Effector memory CD4-positive, alpha-beta T cell (primary cell): ENCODE measurements around the gene ARPP21.

ENCODE experiments used
- DNase-seq, 3 donors: peaks; one replicate each; pipeline ENCODE4 v3.0.0-alpha.2; 2020
- H3K27ac ChIP-seq: 2 replicates; pipeline ENCODE4 v1.7.0; 2013; ENCODE audit warnings: mild to moderate bottlenecking, low read length, moderate library complexity; ENCODE audit not compliant: insufficient read depth, poor library complexity, severe bottlenecking
- H3K27me3 ChIP-seq: replicated peaks from 2 replicates; pipeline ENCODE4 v1.7.0; 2013; ENCODE audit warnings: mild to moderate bottlenecking, low read length; ENCODE audit not compliant: insufficient read depth, control insufficient read depth, poor library complexity, severe bottlenecking
- H3K36me3 ChIP-seq: 2 replicates; pipeline ENCODE4 v1.7.0; 2013; ENCODE audit warnings: mild to moderate bottlenecking, low read length, moderate library complexity; ENCODE audit not compliant: control insufficient read depth, insufficient read depth
- H3K4me1 ChIP-seq: 2 replicates; pipeline ENCODE4 v1.7.0; 2013; ENCODE audit warnings: low read length, mild to moderate bottlenecking; ENCODE audit not compliant: control insufficient read depth, insufficient read depth, poor library complexity, severe bottlenecking
- H3K4me3 ChIP-seq: 2 replicates; pipeline ENCODE4 v1.7.0; 2013; ENCODE audit warnings: low read length, low read depth, mild to moderate bottlenecking; ENCODE audit not compliant: insufficient read depth, poor library complexity, severe bottlenecking
- H3K9me3 ChIP-seq: 2 replicates; pipeline ENCODE4 v1.7.0; 2013; ENCODE audit warnings: mild to moderate bottlenecking, low read length, moderate library complexity; ENCODE audit not compliant: control insufficient read depth
- total RNA-seq, 3 donors: gene quantifications; one replicate each; lab custom pipeline; 2026; lab: John Stamatoyannopoulos, UW

Gene ARPP21
- total RNA-seq = 0 reads per million in 3 donors

GRCh38 chr3:35639254-35640186 lies at the start of gene ARPP21:
Gene ARPP21, plus strand, starts transcription at chr3:35639525. Its CDS starts 42,227 bp downstream, at chr3:35681752.
- DNase-seq = no peak
- no peak within 1 kb of the TSS for H3K27ac ChIP-seq
- no peak within 1 kb of the TSS for H3K4me3 ChIP-seq
- H3K36me3 ChIP-seq = no peaks in the 10 kb centered on the region
- peaks cover 3% of the 10 kb centered on the region for H3K27me3 ChIP-seq
- no peaks in the 10 kb centered on the region for H3K4me1 ChIP-seq
- no peaks in the 10 kb centered on the region for H3K9me3 ChIP-seq

GRCh38 chr3:35592589-35593295 lies 46.6 kb upstream of the ARPP21 start:
- Histone ChIP-seq H3K36me3 (no peaks in the 10 kb centered on the region), H3K9me3 (no peaks in the 10 kb centered on the region), H3K27ac (no peak overlapping the region), H3K4me1 (no peaks in the 10 kb centered on the region), H3K27me3 (no peaks in the 10 kb centered on the region), H3K4me3 (no peak overlapping the region)
- no peak for DNase-seq

GRCh38 chr3:35594739-35595138 lies 44.6 kb upstream of the ARPP21 start:
- H3K4me1 ChIP-seq = no peaks in the 10 kb centered on the region
- no peaks in the 10 kb centered on the region for H3K9me3 ChIP-seq
- no peaks in the 10 kb centered on the region for H3K36me3 ChIP-seq
- no peak for DNase-seq
- H3K4me3 ChIP-seq = no peak overlapping the region
- no peaks in the 10 kb centered on the region for H3K27me3 ChIP-seq
- no peak overlapping the region for H3K27ac ChIP-seq

- no peaks in the 10 kb centered on the region for H3K9me3 ChIP-seq
- H3K4me3 ChIP-seq = no peak overlapping the region
- H3K27ac ChIP-seq = no peak overlapping the region
- H3K36me3 ChIP-seq = no peaks in the 10 kb centered on the region
- H3K27me3 ChIP-seq = no peaks in the 10 kb centered on the region
- no peaks in the 10 kb centered on the region for H3K4me1 ChIP-seq
- no peak for DNase-seq
These were observed 42.9 kb upstream of the ARPP21 start for GRCh38 chr3:35596335-35596995.

DNA sequence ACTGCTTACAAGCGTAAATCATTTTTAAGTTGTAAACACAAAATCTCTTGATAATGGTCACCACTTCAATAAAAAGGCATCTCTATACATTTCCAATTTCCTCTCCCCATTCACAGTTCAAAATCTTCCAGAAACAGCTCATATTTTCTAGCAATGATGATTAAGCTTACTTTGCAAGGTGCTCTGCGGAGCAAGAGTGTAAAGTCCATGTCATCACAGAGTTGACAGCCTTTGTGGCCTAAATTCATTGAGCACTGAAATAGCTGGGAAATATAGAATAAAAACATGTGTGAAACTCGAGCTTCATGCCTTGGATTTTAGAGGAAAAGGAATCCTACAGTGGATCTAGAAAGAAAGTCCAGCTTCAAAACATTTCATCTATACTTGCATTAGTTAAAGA lies 41.8 kb upstream of the ARPP21 start:
- H3K36me3 ChIP-seq = no peaks in the 10 kb centered on the region
- H3K27ac ChIP-seq = no peak overlapping the region
- no peak for DNase-seq
- no peaks in the 10 kb centered on the region for H3K9me3 ChIP-seq
- H3K4me1 ChIP-seq = no peaks in the 10 kb centered on the region
- no peak overlapping the region for H3K4me3 ChIP-seq
- H3K27me3 ChIP-seq = no peaks in the 10 kb centered on the region

GRCh38 chr3:35598804-35599203 lies 40.5 kb upstream of the ARPP21 start:
- no peak overlapping the region for H3K27ac ChIP-seq
- H3K27me3 ChIP-seq = no peaks in the 10 kb centered on the region
- no peaks in the 10 kb centered on the region for H3K4me1 ChIP-seq

GRCh38 chr3:35601959-35602358 lies 37.4 kb upstream of the ARPP21 start:
- Histone ChIP-seq H3K36me3 (no peaks in the 10 kb centered on the region), H3K27ac (no peak overlapping the region), H3K4me1 (no peaks in the 10 kb centered on the region), H3K4me3 (no peak overlapping the region), H3K9me3 (no peaks in the 10 kb centered on the region), H3K27me3 (no peaks in the 10 kb centered on the region)
- DNase-seq = no peak

More at GRCh38 chr3:35598804-35599203, 40.5 kb upstream of the ARPP21 start:
- Histone ChIP-seq H3K36me3 (no peaks in the 10 kb centered on the region), H3K9me3 (no peaks in the 10 kb centered on the region), H3K4me3 (no peak overlapping the region)
- DNase-seq = no peak

GRCh38 chr3:35602395-35602936 lies 36.9 kb upstream of the ARPP21 start:
- Histone ChIP-seq H3K9me3 (no peaks in the 10 kb centered on the region), H3K4me3 (no peak overlapping the region), H3K4me1 (no peaks in the 10 kb centered on the region), H3K27me3 (no peaks in the 10 kb centered on the region), H3K27ac (no peak overlapping the region), H3K36me3 (no peaks in the 10 kb centered on the region)
- no peak for DNase-seq

DNA sequence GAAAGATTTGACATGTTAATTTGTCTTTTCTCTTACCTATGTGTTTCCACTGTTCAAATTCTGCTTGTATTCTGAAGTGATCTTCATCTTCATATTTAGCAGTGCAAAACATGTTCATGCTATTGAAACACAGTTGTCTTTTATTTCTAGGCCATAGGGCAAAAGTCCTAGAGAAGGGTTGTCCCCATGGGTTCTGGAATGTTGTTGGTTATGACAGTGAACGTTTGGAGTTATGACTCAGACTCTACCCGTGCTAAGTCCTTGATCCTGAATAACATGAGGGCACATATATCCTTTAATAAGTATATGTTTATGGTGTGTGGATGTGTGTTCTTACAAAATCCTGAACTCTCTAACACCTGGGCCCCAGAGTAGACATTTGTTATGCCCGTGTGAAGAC lies 23.0 kb upstream of the ARPP21 start:
- Histone ChIP-seq H3K9me3 (no peaks in the 10 kb centered on the region), H3K4me3 (no peak overlapping the region), H3K27ac (no peak overlapping the region), H3K36me3 (no peaks in the 10 kb centered on the region), H3K27me3 (no peaks in the 10 kb centered on the region), H3K4me1 (no peaks in the 10 kb centered on the region)
- DNase-seq = no peak
